GM19025 (cell line): ENCODE measurements around the gene ERICH6B.
"Not testable (repeated sequence)": the region's sequence is repeated elsewhere in the genome, so short reads cannot be mapped to it uniquely, and the experiment has no call there.

Experiments used
- ATAC-seq: cut with Tn5 transposase; IDR thresholded peaks from one replicate; pipeline ENCODE4 v1.9.1; 2021; ENCODE audit warnings: mild to moderate bottlenecking, low read depth, moderate library complexity; ENCODE audit not compliant: unreplicated experiment

The ERICH6B gene

DNA sequence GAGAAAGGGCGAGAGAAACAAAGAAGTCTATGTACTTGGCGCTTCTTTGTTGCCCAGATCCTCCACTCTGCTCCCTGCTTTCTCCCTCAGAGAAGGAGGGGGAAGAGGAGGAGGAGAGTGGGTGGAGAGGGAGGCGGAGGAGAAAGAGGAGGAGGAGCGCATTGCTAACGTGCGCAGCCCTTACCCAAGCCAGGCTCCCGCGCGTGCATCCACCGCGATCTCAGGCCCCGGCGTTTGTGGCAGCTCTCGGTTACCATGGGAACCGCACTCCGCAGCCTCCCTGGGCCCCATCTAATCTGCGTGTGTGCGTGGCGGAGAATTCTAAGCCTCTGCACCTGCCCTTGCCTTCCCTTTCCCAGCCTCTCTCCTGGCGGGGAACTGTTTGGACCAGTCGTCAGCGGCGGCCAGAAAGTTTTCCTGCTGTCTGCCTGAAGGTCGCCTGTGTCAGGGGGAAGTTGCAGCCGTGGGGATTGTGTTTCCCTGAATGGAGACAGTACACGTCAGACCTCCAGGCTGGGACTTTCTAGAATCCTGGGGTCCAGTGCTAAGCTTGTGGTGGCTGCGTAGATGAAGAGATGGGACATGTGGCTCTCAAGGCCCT, at the start of gene ERICH6B:
Gene ERICH6B, minus strand, starts transcription at position 239 of the 601 bp plus-strand sequence. CDS start 18,734 bp downstream, outside the sequence.
- no peak for ATAC-seq

DNA sequence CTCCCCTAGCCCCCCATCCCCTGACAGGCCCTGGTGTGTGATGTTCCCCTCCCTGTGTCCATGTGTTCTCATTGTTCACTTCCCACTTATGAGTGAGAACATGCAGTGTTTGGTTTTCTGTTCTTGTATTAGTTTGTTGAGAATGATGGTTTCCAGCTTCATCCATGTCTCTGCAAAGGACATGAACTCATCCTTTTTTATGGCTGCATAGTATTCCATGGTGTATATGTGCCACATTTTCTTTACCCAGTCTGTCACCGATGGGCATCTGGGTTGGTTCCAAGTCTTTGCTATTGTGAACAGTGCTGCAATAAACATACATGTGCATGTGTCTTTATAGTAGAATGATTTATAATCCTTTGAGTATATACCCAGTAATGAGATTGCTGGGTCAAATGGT, 47.4 kb upstream of the ERICH6B start:
- not testable (repeated sequence) for ATAC-seq

GRCh38 chr13:45662162-45662561, 46.6 kb upstream of the ERICH6B start:
- ATAC-seq: no peak

GRCh38 chr13:45660458-45660857, 44.9 kb upstream of the ERICH6B start:
- ATAC-seq: not testable (repeated sequence)

- no peak for ATAC-seq
Observed at GRCh38 chr13:45659536-45659935, 44.0 kb upstream of the ERICH6B start.

DNA sequence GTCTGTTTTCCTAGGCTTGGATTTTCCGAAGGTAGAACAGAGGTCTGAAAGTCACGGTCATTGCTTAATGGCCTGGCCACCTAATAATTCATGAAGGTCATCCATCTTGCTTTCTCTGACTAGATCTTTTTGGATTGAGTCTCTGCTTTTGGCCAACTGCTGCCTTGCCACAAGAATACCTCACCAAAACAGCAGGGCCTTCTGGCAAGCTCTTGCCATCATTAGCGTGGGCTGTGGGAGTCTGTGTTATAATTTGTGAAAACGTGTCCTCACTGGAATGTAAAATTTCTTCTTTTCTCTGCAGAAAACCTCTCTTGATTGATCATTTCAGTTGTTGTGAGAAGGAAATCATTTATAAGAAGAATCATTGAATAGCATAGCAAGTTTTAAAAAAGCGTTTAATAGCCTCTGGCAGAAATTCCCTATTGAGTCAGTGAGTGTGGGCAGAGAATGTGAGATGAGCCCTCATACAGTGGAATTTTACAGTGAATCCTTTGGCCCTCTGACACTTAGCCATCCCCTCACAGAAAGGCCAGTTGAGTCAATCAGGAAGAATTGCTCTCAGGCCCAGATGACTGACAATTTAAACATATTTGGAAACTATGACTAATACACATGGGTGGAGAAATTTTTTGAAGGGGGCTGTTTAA, 43.2 kb upstream of the ERICH6B start:
- ATAC-seq: no peak

DNA sequence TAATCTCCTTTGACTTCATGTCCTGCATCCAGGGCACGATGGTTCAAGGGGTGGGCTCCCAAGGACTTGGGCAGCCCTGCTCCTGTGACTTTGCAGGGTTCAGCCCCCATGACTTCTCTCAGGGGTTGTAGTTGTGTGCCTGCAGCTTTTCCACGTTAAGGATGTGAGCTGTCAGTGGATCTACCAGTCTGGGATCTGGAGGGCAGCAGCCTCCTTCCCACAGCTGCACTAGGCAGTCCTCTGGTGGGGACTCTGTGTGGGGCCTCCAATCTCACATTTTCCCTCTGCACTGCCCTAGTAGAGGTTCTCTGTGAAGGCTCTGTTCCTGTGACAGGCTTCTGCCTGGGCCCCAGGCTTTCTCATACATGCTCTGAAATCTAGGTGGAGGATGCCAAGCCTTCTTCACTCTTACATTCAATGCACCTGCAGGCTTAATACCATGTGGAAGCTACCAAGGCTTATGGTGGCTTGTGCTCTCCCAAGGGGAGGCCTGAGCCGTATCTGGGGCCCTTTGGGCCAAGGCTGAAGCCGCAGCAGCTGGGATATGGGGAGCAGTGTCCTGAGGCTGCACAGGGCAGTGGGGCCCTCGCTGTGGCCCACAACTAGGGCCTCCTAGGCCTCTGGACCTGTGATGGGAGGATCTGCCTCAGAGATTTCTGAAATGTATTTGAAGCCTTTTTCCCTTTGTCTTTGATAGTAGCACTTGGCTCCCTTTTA, 39.3 kb upstream of the ERICH6B start:
- ATAC-seq: no peak

GRCh38 chr13:45645263-45645662, 29.7 kb upstream of the ERICH6B start:
- ATAC-seq: not testable (repeated sequence)

DNA sequence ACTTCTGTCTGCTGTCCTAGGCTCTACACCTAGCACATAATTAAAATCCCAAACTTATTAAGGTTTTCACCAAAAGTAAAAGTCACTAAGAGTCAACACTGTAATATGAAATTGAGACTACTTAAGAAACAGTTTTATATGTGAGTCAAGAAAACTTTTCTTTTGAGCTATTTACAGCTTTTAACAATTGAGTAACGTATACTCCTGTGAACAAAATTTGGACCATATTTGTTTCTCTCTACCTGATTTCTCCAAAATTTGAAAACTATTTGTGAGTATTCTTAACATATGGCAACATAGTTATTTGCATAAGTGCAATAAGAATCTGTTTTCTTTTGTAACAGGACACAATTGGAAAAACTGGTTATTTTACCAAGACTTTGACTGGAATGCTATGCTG, 26.6 kb upstream of the ERICH6B start:
- ATAC-seq: not testable (repeated sequence)

DNA sequence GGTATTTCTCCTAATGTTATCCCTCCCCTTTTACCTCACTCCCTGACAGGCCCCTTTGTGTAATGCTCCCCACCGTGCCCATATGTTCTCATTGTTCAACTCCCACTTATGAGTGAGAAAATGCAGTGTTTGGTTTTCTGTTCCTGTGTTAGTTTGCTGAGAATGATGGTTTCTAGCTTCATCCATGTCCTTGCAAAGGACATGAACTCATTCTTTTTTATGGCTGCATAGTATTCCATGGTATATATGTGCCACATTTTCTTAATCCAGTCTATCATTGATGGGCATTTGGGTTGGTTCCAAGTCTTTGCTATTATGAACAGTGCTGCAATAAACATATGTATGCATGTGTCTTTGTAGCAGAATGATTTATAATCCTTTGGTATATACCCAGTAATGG, 19.8 kb upstream of the ERICH6B start:
- ATAC-seq: not testable (repeated sequence)

DNA sequence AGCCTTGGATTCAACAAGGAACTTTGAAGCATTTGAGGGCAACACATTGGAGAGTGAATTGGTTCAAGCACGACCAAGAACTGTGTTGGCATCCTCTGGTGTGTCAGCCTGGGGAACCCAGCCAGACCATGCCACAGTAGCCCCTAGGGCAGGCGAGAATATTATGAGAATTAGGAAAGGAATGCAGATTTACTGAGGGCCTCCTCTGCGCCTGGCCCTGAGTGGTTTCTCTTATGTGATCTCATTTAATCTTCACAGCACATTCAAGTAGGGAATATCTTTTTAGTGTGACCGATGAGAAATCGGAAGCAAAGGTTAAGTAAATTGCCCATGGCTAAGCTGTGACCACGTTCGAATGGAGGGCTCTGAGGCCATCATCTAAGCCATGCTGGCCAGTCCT, 15.3 kb upstream of the ERICH6B start:
- no peak for ATAC-seq

DNA sequence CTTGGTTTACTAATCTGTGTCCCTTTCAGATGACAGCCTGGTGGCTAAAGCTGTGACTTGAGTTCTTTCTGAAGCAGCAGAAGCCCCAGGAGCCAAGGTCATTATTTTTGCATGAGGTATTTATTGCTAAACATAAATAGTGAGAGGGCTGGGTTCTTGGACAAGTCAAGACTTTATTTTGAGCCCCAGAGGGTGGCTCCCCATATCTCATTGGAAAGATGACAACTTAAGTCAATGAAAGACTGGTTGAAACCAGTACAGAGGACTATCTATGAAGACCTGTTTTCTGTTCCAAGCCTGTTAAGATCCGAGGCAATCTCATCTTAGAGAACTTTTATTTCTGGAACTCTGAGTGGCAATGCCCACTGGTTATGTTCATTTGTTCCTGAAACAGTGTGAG, 14.4 kb upstream of the ERICH6B start:
- no peak for ATAC-seq

GRCh38 chr13:45628094-45628493, 12.6 kb upstream of the ERICH6B start:
- no peak for ATAC-seq

DNA sequence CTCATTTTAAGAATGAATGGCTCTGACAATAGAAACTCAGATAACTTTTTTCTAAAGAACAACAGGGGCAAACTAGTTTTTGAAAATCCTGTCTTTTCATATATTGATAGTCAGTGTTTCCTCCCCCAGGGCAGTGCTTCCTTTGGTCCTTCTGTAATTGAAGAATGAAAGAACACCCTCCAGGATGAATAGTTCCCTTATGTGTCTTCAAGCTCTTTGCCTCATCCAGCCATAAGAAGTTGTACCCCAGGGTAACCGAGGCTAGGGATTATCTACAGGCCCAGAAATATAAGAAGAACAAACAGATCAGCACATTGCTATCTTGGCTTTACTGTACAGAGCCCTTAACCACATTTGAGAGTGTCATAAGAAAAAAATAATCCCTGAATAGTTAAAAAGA, 12.1 kb upstream of the ERICH6B start:
- no peak for ATAC-seq

DNA sequence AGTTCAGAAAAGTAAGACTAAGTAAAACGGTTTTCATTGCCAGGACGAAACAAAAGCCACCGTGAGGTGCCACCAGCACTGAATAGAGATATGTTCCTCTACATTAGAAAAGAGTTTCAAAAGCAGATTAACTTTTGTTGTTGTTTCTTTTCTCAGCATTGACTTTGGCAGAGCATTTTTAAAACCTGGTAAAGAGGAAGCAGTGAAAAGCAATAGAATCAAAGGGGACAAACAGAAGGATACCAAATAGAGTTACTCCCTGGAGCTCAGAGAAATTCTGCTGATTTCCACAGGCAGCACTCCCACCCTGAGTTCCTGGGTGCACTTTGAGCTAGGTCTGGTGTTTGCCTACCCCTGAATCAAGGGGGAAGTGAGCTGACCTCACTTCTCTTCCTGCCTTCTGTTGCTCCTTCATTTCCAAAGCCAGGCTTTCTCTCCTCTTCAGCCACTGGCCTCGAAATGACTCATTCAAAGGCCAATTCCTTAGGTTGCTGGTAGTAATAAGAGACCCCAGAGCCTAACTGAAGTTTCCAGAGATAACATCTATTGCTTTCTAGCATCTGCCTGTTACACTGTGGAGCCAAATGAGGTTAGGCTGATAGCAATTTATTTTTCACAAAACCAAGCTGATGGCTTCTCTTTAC, 11.3 kb upstream of the ERICH6B start:
- no peak for ATAC-seq

GRCh38 chr13:45623516-45624090, 8.1 kb upstream of the ERICH6B start:
- no peak for ATAC-seq

DNA sequence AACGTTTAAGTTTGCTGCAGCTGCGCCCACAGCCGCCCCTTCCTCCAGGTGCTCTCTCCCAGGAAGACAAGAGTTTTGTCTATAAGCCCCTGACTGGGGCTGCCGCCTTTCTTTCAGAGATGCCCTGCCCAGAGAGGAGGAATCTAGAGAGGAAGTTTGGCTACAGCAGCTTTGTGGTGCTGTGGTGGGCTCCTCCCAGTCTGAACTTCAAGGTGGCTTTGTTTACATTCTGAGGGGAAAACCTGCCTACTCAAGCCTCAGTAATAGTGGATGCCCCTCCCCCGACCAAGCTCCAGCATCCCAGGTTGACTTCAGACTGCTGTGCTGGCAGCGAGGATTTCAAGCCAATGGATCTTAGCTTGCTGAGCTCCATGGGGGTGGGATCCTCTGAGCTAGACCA, 6.4 kb upstream of the ERICH6B start:
- no peak for ATAC-seq

DNA sequence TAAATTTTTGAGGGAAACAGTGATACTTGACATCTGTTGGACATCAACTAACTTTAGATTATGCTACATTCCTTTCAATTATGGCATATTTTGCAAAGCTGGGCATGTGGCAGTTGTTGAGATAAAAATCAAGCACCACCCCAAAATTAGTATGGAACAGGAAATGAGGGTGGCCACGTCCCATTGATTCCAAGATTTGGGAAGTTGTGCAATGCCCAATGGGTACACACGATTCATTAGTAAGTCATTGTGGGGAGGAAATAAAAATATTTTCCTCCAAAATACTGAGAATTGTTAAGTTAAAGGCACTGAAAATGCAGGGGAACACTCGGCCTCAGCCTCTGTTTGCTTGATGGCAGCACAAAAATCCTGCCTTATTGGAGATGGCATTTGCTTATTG, 7.6 kb downstream of the ERICH6B start:
- no peak for ATAC-seq

DNA sequence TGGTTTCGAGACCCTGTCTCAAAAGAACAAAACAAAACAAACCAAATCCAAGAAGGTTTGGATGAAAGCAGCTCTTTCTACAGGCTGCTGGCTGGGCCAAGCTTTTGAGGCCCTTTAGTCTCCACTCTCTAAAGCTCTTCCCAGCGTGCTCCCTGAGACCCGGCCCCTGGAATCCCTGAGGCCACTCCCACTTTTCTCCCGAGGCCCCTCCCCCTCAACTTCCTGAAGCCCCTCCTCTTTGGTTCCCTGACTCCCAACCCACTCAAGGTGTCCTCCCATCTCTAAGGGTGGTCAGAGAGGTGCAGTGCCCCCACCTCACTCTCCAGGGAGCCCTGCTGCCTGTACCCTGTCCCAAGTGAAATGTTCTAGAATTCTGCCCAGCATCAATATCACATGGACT, 10.6 kb downstream of the ERICH6B start:
- no peak for ATAC-seq

DNA sequence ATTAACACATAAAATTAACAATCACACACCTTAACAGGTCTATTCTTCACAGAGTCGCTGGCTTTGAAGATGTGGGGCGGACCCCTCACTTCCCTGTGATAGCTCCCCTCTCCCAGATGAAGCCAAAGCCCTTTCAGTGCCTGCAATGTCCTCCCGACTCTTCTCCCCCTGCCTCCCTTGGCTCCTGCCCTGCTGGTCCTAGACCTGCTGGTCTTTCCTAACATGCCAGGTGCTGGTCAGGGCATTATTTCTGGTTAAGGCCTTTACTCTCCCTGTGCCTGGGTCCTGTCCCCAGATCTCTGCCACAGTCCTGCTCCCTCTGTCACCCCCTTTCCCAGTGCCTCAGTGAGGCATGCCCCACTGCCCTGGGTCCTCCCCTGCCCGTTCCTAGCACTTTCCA, 12.2 kb downstream of the ERICH6B start:
- no peak for ATAC-seq
